COLO668 (cell line): ENCODE results near the gene CCNC.

ENCODE experiments used
- DNase-seq: peaks from one replicate; lab custom pipeline; 2025; ENCODE audit not compliant: unreplicated experiment; lab: John Stamatoyannopoulos, UW

CCNC gene

GRCh38 chr6:99568103-99568933 lies at the start of gene CCNC:
Gene CCNC (minus strand): TSS chr6:99568660. CDS start chr6:99568527, 133 bp downstream.
- peak; percentile 86 for DNase-seq

- DNase-seq = no peak
Measured at GRCh38 chr6:99617131-99617530, 48.7 kb upstream of the CCNC start.

- DNase-seq = peak; percentile 65
Measured at GRCh38 chr6:99614430-99615186, 46.1 kb upstream of the CCNC start.

GRCh38 chr6:99613705-99614429 lies 45.4 kb upstream of the CCNC start:
- peak; percentile 71 for DNase-seq

GRCh38 chr6:99613409-99613704 lies 44.9 kb upstream of the CCNC start:
- peak; percentile 71 for DNase-seq

GRCh38 chr6:99612551-99613408 lies 44.3 kb upstream of the CCNC start:
- peak; percentile 15 for DNase-seq

- no peak for DNase-seq
Measured at GRCh38 chr6:99611148-99611547, 42.7 kb upstream of the CCNC start.

- DNase-seq = no peak
Measured at GRCh38 chr6:99609905-99610489, 41.5 kb upstream of the CCNC start.

GRCh38 chr6:99608886-99609482 lies 40.5 kb upstream of the CCNC start:
- no peak for DNase-seq

GRCh38 chr6:99608059-99608885 lies 39.8 kb upstream of the CCNC start:
- DNase-seq = no peak

GRCh38 chr6:99607416-99608036 lies 39.1 kb upstream of the CCNC start:
- no peak for DNase-seq

- no peak for DNase-seq
Measured at GRCh38 chr6:99606656-99607415, 38.4 kb upstream of the CCNC start, which contains the start of gene PRDM13. Gene PRDM13 (plus strand): TSS chr6:99606833. CDS start chr6:99607035, 202 bp downstream.

GRCh38 chr6:99605911-99606655 lies 37.6 kb upstream of the CCNC start:
- no peak for DNase-seq

GRCh38 chr6:99605074-99605734 lies 36.7 kb upstream of the CCNC start:
- DNase-seq = no peak

- peak; percentile 25 for DNase-seq
Measured at GRCh38 chr6:99604166-99605073, 36.0 kb upstream of the CCNC start.
